K562 (cell line): ENCODE results near the gene FGR. TPM values are rescaled to one million over a fixed set of nuclear protein-coding genes. Genes with fewer than 3 reads are reported as not detected.
A peak's percentile ranks its signal among the peaks of the same experiment; 100 is the strongest.

ENCODE experiments used
- CHD7 ChIP-seq: fragments of 200-600 bp; sonication (generic); IDR thresholded peaks from one replicate; pipeline ENCODE4 v1.6.1; 2012; ENCODE audit warnings: mild to moderate bottlenecking, low read depth, low read length, inconsistent platforms
- CTBP1 ChIP-seq: fragments of 450-650 bp; IDR thresholded peaks from 2 replicates; pipeline ENCODE4 v1.6.1; 2016; ENCODE audit warnings: borderline replicate concordance
- DMBX1 ChIP-seq: fragments of 250-450 bp; sonication (Bioruptor Pico); IDR thresholded peaks from 2 replicates; pipeline ENCODE4 v1.8.0; 2022; ENCODE audit warnings: inconsistent platforms, mild to moderate bottlenecking, moderate library complexity, borderline replicate concordance
- E2F6 ChIP-seq, 2 experiments: IDR thresholded peaks; 2 replicates each; pipeline ENCODE4 v1.6.1; 2011; ENCODE audit warnings: borderline replicate concordance in 1 of 2, control low read depth in 1 of 2, low read depth in 1 of 2, low read length in 1 of 2, mild to moderate bottlenecking in 1 of 2, mixed read lengths in 1 of 2, moderate library complexity in 1 of 2; ENCODE audit not compliant: insufficient read depth in 1 of 2, insufficient read length in 1 of 2, poor library complexity in 1 of 2, severe bottlenecking in 1 of 2; ENCODE audit errors: extremely low read depth in 1 of 2
- KAT8 ChIP-seq: fragments of 450-650 bp; IDR thresholded peaks from 2 replicates; pipeline ENCODE4 v1.6.1; 2016; ENCODE audit warnings: low read depth, mild to moderate bottlenecking
- MAFF ChIP-seq: IDR thresholded peaks from 2 replicates; pipeline ENCODE4 v1.6.1; 2012; ENCODE audit warnings: low read length, improper control_type of control experiment
- NFYB ChIP-seq: IDR thresholded peaks from 2 replicates; pipeline ENCODE4 v1.6.1; 2011; ENCODE audit warnings: mild to moderate bottlenecking, moderate library complexity; ENCODE audit not compliant: insufficient read length; ENCODE audit errors: extremely low read depth
- RFX1 ChIP-seq: fragments of 450-650 bp; IDR thresholded peaks from 2 replicates; pipeline ENCODE4 v1.6.1; 2016; ENCODE audit warnings: mild to moderate bottlenecking, moderate library complexity
- TAF1 ChIP-seq: IDR thresholded peaks from 2 replicates; pipeline ENCODE4 v1.6.1; 2011; ENCODE audit warnings: mild to moderate bottlenecking, low read length, moderate library complexity; ENCODE audit not compliant: insufficient read depth, control insufficient read depth, severe bottlenecking; ENCODE audit errors: extremely low read depth
- TAL1 ChIP-seq: fragments of 450-650 bp; IDR thresholded peaks from 2 replicates; pipeline ENCODE4 v1.6.1; 2016; ENCODE audit warnings: mild to moderate bottlenecking
- U2AF2 ChIP-seq: fragments of 200-400 bp; formaldehyde crosslinking; optimal IDR thresholded peaks from 2 replicates; pipeline ENCODE3; 2017; ENCODE audit warnings: low read depth, mild to moderate bottlenecking, low read length
- ZBTB2 ChIP-seq: fragments of 450-650 bp; IDR thresholded peaks from 2 replicates; pipeline ENCODE4 v1.6.1; 2016; ENCODE audit warnings: antibody characterized with exemption
- ZNF830 ChIP-seq: fragments of 250-450 bp; sonication (Bioruptor Pico); IDR thresholded peaks from 2 replicates; pipeline ENCODE4 v1.5.0; 2021; ENCODE audit warnings: mild to moderate bottlenecking
- polyA plus RNA-seq, 8 experiments: library from polyadenylated mRNA; depleted of rRNA in 4 of 8; stranded (reverse) in 5 of 8; unstranded in 3 of 8; fragments of >200 nt; fragmentation: Nextera tagmentation in 2 of 8; fragmentation: Illumina TruSeq in 1 of 8; extraction: Ambion mirVana in 2 of 8; extraction: Trizol in 1 of 8; gene quantifications; 2 replicates each; pipeline versions ENCODE4 v1.2.1 to v1.2.3, GENCODE V29; 2011 to 2014; ENCODE audit warnings: inconsistent platforms in 1 of 8, missing spikeins in 1 of 8
- total RNA-seq, 7 experiments: library from RNA; depleted of rRNA in 6 of 7; stranded (reverse); fragments of >200 nt in 6 of 7; fragmentation: Illumina TruSeq in 2 of 7; extraction: Trizol in 2 of 7; gene quantifications; 2 replicates each; pipeline versions ENCODE4 v1.2.1 to v1.2.3, GENCODE V29; 2011 to 2021; ENCODE audit warnings: low replicate concordance in 1 of 7

The FGR gene
- total and polyA plus RNA-seq, 9 of the 15 experiments (the other 6 are each of a cell fraction or from before 2014, with no cell fraction given), result 0.04 to 0.11 TPM; not detected in 7

GRCh38 chr1:27666791-27667254 lies 31.8 kb upstream of the FGR start (continued):
- TF ChIP-seq CHD7 (no peak), RFX1 (no peak), U2AF2 (no peak), ZBTB2 (no peak; the same call in 1 of the 2 replicates), E2F6 (IDR thresholded peaks at IDR 0.05; ENCODE audit: borderline replicate concordance in 1 of 2, extremely low read depth in 1 of 2, insufficient read depth in 1 of 2, insufficient read length in 1 of 2, low read depth in 1 of 2, low read length in 1 of 2, poor library complexity in 1 of 2, severe bottlenecking in 1 of 2) (no peak), MAFF (no peak), CTBP1 (peak; percentile 56; the same call in 1 of the 2 replicates), ZNF830 (no peak), KAT8 (no peak), NFYB (no peak), TAF1 (no peak), DMBX1 (CRISPR knock-in tag) (0 out of 2 replicates have a peak, but pooled peaks have one; percentile 31), TAL1 (no peak)
